PFSK-1 (cell line): ENCODE measurements around the gene PIANP.

Experiments used
- FOXP2 ChIP-seq: optimal IDR thresholded peaks from 2 replicates; pipeline ENCODE3; 2011; ENCODE audit warnings: borderline replicate concordance, control low read depth, inconsistent platforms; ENCODE audit not compliant: insufficient read depth; ENCODE audit errors: extremely low read length, extremely low read depth
- POLR2AphosphoS5 ChIP-seq: IDR thresholded peaks from 2 replicates; pipeline ENCODE4 v1.6.1; 2012; ENCODE audit warnings: low read depth, mild to moderate bottlenecking, control low read depth, low read length, moderate library complexity
- REST ChIP-seq, 2 experiments: IDR thresholded peaks; 2 replicates each; pipeline versions ENCODE4 v1.6.1 to v1.8.0; 2011 to 2012; ENCODE audit warnings: low read depth in 2 of 2, low read length in 2 of 2, control low read depth in 1 of 2, inconsistent platforms in 1 of 2, mild to moderate bottlenecking in 1 of 2, moderate library complexity in 1 of 2; ENCODE audit not compliant: insufficient read depth in 1 of 2
- SIN3A ChIP-seq: IDR thresholded peaks from 2 replicates; pipeline ENCODE4 v1.6.1; 2012; ENCODE audit warnings: mild to moderate bottlenecking, low read length, moderate library complexity, borderline replicate concordance; ENCODE audit not compliant: insufficient read depth
- TAF1 ChIP-seq: IDR thresholded peaks from 2 replicates; pipeline ENCODE4 v1.6.1; 2012; ENCODE audit warnings: low read length, control low read depth, borderline replicate concordance; ENCODE audit not compliant: insufficient read depth

Gene PIANP

GRCh38 chr12:6699989-6700645 is 498 bp downstream of the PIANP start:
- TF ChIP-seq FOXP2 (no peak), POLR2AphosphoS5 (no peak), REST (IDR thresholded peaks at IDR 0.05; ENCODE audit: insufficient read depth in 1 of 2, low read depth in 2 of 2, low read length in 2 of 2) (no peak), SIN3A (no peak), TAF1 (no peak)

GRCh38 chr12:6699259-6699988 is 1.2 kb downstream of the PIANP start:
- TF ChIP-seq POLR2AphosphoS5 (no peak), TAF1 (no peak), REST (IDR thresholded peaks at IDR 0.05; ENCODE audit: insufficient read depth in 1 of 2, low read depth in 2 of 2, low read length in 2 of 2) (no peak), FOXP2 (no peak), SIN3A (no peak)

DNA sequence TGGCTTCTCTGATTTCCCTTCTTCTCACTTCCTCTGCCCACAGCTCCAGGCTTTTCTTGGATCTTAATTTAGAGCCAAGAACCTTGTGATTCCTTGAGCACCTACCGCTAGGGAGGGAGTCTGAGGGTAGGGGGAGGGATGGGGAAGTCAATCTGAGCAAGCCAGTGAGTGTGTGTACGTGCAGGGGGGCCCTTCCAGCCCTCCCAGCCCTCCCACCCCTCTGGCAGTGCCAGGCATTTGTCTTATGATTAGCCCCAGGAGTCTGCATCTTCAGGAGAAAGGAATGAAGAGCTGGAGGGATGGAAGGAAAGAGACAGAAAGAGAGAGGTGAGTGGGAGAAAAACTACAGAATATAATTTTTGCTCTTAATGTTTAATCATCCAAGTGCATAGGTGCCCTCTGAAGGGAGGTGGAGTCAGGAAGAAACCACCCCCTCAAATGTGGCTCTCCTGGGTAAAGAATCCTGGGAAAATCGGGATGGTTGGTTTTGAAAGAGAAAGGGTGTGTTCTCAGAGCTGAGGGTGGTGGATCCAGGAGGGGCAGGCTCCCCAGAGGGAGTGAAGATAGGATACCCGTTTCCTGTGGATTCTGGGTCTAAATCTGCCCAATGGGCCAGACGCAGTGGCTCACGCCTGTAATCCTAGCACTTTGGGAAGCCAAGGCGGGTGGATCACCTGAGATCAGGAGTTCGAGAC is 2.1 kb downstream of the PIANP start:
- TF ChIP-seq SIN3A (no peak), POLR2AphosphoS5 (no peak), TAF1 (no peak), REST (IDR thresholded peaks at IDR 0.05; ENCODE audit: insufficient read depth in 1 of 2, low read depth in 2 of 2, low read length in 2 of 2) (no peak), FOXP2 (no peak)

- TF ChIP-seq REST (IDR thresholded peaks at IDR 0.05; ENCODE audit: insufficient read depth in 1 of 2, low read depth in 2 of 2, low read length in 2 of 2) (no peak), FOXP2 (no peak), SIN3A (no peak), POLR2AphosphoS5 (no peak), TAF1 (no peak)
Measured at GRCh38 chr12:6697584-6698351, 2.8 kb downstream of the PIANP start.
